ENCODE data around the gene KCNE3. TPM values are rescaled to one million over a fixed set of nuclear protein-coding genes. Genes with fewer than 3 reads are reported as not detected.

The KCNE3 gene
- total and polyA plus RNA-seq, 10 of the 15 experiments (the other 5 are each of a cell fraction or from before 2014, with no cell fraction given), result not detected

GRCh38 chr11:74464746-74465145 is 2.6 kb downstream of the KCNE3 start:
- TF ChIP-seq HDGF (IDR thresholded peaks at IDR 0.05), result no peak
- no peak for TF ChIP-seq LARP7 (IDR thresholded peaks at IDR 0.05)
- TF ChIP-seq REST (IDR thresholded peaks at IDR 0.05; ENCODE audit: low read depth, low read length), result no peak
- no peak for TF ChIP-seq CBFB (IDR thresholded peaks at IDR 0.05; ENCODE audit: low read depth)
- TF ChIP-seq IRF5 (IDR thresholded peaks at IDR 0.05; ENCODE audit: borderline replicate concordance), result no peak
- TF ChIP-seq CEBPB (IDR thresholded peaks at IDR 0.05; ENCODE audit: borderline replicate concordance in 1 of 2, low read depth in 2 of 2, low read length in 2 of 2), result no peak
- TF ChIP-seq RELB (IDR thresholded peaks at IDR 0.05; ENCODE audit: low read depth), result no peak
- TF ChIP-seq KLF5 (IDR thresholded peaks at IDR 0.05; ENCODE audit: partially characterized antibody), result no peak
- TF ChIP-seq PAX8 (IDR thresholded peaks at IDR 0.05), result no peak
- TF ChIP-seq CTCF (IDR thresholded peaks at IDR 0.05 in 2 of 3, conservative IDR thresholded peaks at IDR 0.05 in 1 of 3; ENCODE audit: control insufficient read depth in 2 of 3, extremely low read depth in 1 of 3, insufficient read depth in 1 of 3, low read depth in 3 of 3, low read length in 3 of 3), result no peak
- no peak for TF ChIP-seq SRF (IDR thresholded peaks at IDR 0.05; ENCODE audit: low read depth in 2 of 2, low read length in 2 of 2)
- no peak overlapping the region for H3K4me3 ChIP-seq
- SMC1A ChIA-PET (ENCODE audit: uncharacterized antibody, unreplicated experiment), result no interaction called here
- BruUV-seq (replicated peaks), result no TSS peak
- intact Hi-C loops (cut with micrococcal nuclease; ENCODE audit: unreplicated experiment) (no loop called here), in situ Hi-C loops (cut with MboI) (no loop called here)
- H3K9me3 ChIP-seq (replicated peaks; ENCODE audit: control insufficient read depth, insufficient read depth, low read length), result no peaks in the 10 kb centered on the region
- peaks cover 3 to 9% of the 10 kb centered on the region in 2 experiments; a peak in 3 of 4 replicates for H3K27me3 ChIP-seq (replicated peaks in 1 of 2; ENCODE audit: control insufficient read depth in 2 of 2, insufficient read depth in 2 of 2, low read length in 1 of 2)
- no peaks in the 10 kb centered on the region for H3K79me2 ChIP-seq (ENCODE audit: control insufficient read depth, insufficient read depth, low read length)
- POLR2A ChIA-PET, result no interaction called here
- no peaks in the 10 kb centered on the region for H3K4me1 ChIP-seq (ENCODE audit: control insufficient read depth, insufficient read depth, low read length)
- H3K27ac ChIP-seq (ENCODE audit: control insufficient read depth, insufficient read depth), result no peak overlapping the region
- CTCF ChIA-PET, result interaction anchor here (1.2 to 1.5 kb wide), 2 partner anchors 11 to 15 kb away, joined by 3 to 5 read pairs; no protein-coding TSS in a partner anchor
- no peak overlapping the region for H3K9ac ChIP-seq (ENCODE audit: control insufficient read depth, insufficient read depth, low read length)
- H2AFZ ChIP-seq (ENCODE audit: control insufficient read depth, low read depth, low read length), result no peak overlapping the region
- DNase-seq (ENCODE audit: low read depth, low spot score), result no peak
- ATAC-seq, result no peak
- FAIRE-seq, result no peak
- H4K20me1 ChIP-seq (ENCODE audit: control insufficient read depth, insufficient read depth), result no peaks in the 10 kb centered on the region
- no peaks in the 10 kb centered on the region for H3K36me3 ChIP-seq (ENCODE audit: control insufficient read depth in 2 of 2, insufficient read depth in 2 of 2, low read length in 1 of 2)
- WGBS (ENCODE audit: insufficient coverage, insufficient replicate concordance, low lambda C conversion rate, missing lambda C conversion rate), result 27% methylated on average over 1 of the region's 1 CpG
- RAD21 ChIA-PET (ENCODE audit: unreplicated experiment), result no interaction called here
- no peak overlapping the region for H3K4me2 ChIP-seq (ENCODE audit: control insufficient read depth, insufficient read depth)
